Keratinocyte (primary cell): ENCODE data around the gene AMACR. TPM values are rescaled to one million over a fixed set of nuclear protein-coding genes. Genes with fewer than 3 reads are reported as not detected.

Experiments
- DNase-seq: peaks from one replicate; pipeline ENCODE4 v3.0.0-alpha.2; 2011; ENCODE audit warnings: low read depth, missing footprints, low spot score
- FAIRE-seq: peaks from 2 replicates; lab custom pipeline; 2011; peaks lifted over from hg19 to GRCh38; lab: Jason Lieb, UNC
- H2AFZ ChIP-seq: 2 replicates; pipeline ENCODE4 v1.6.0; 2012; ENCODE audit warnings: low read length, control low read depth, inconsistent platforms; ENCODE audit not compliant: control insufficient read depth
- H3K27ac ChIP-seq: 2 replicates; pipeline ENCODE4 v1.5.1; 2011; ENCODE audit warnings: low read length; ENCODE audit not compliant: control insufficient read depth, insufficient read depth
- H3K27me3 ChIP-seq: 3 replicates; pipeline ENCODE4 v1.6.0; 2011; ENCODE audit warnings: low read length; ENCODE audit not compliant: control insufficient read depth, insufficient read depth; ENCODE audit errors: extremely low read depth
- H3K36me3 ChIP-seq, 2 experiments: 2 replicates in 1 of 2; 3 replicates in 1 of 2; pipeline ENCODE4 v1.5.1; 2011; ENCODE audit warnings: low read length in 2 of 2, mild to moderate bottlenecking in 1 of 2; ENCODE audit not compliant: control insufficient read depth in 2 of 2, insufficient read depth in 2 of 2; ENCODE audit errors: extremely low read depth in 1 of 2
- H3K4me1 ChIP-seq: 3 replicates; pipeline ENCODE4 v1.5.1; 2011; ENCODE audit warnings: low read length; ENCODE audit not compliant: control insufficient read depth, insufficient read depth; ENCODE audit errors: extremely low read depth
- H3K4me2 ChIP-seq: 3 replicates; pipeline ENCODE4 v1.6.0; 2011; ENCODE audit warnings: low read depth, low read length; ENCODE audit not compliant: control insufficient read depth, insufficient read depth; ENCODE audit errors: extremely low read depth
- H3K4me3 ChIP-seq, 3 experiments: fragments of 200-600 bp in 1 of 3; sonication (generic) in 1 of 3; 2 replicates in 2 of 3; 3 replicates in 1 of 3; pipeline ENCODE4 v1.5.1; 2011 to 2016; ENCODE audit warnings: low read length in 3 of 3, mild to moderate bottlenecking in 3 of 3, control low read depth in 2 of 3, inconsistent platforms in 1 of 3, low read depth in 1 of 3, mixed read lengths in 1 of 3, mixed run types in 1 of 3, moderate library complexity in 1 of 3; ENCODE audit not compliant: control insufficient read depth in 2 of 3, insufficient read depth in 2 of 3; ENCODE audit errors: extremely low read depth in 1 of 3
- H3K79me2 ChIP-seq: 2 replicates; pipeline ENCODE4 v1.6.0; 2012; ENCODE audit warnings: low read length; ENCODE audit not compliant: control insufficient read depth, insufficient read depth
- H3K9ac ChIP-seq: 3 replicates; pipeline ENCODE4 v1.6.0; 2011; ENCODE audit warnings: low read length; ENCODE audit not compliant: control insufficient read depth, insufficient read depth; ENCODE audit errors: extremely low read depth
- H3K9me1 ChIP-seq: 3 replicates; pipeline ENCODE4 v1.6.0; 2011; ENCODE audit warnings: low read length; ENCODE audit not compliant: control insufficient read depth, insufficient read depth; ENCODE audit errors: extremely low read depth
- H3K9me3 ChIP-seq: 2 replicates; pipeline ENCODE4 v1.5.1; 2012; ENCODE audit warnings: low read depth, low read length; ENCODE audit not compliant: control insufficient read depth
- H4K20me1 ChIP-seq: 3 replicates; pipeline ENCODE4 v1.6.0; 2011; ENCODE audit warnings: low read length; ENCODE audit not compliant: control insufficient read depth, insufficient read depth; ENCODE audit errors: extremely low read depth
- EZH2 ChIP-seq: IDR thresholded peaks from one replicate; pipeline ENCODE4 v1.6.1; 2012; ENCODE audit warnings: inconsistent platforms, mild to moderate bottlenecking, low read length, moderate library complexity
- dilution Hi-C: fragments of 300-500 bp; cut with MboI; formaldehyde crosslinking; loops from one replicate; pipeline ENCODE4 v1.7.0; 2020; ENCODE audit warnings: low sequenced_read_pairs; ENCODE audit not compliant: extremely low pct_ligation_motif_present
- polyA plus RNA-seq, 5 experiments: library from polyadenylated mRNA; depleted of rRNA in 3 of 5; stranded (reverse) in 3 of 5; stranded (forward) in 1 of 5; unstranded in 1 of 5; fragments of >200 nt; gene quantifications; 1 replicate in 1 of 5; 2 replicates in 3 of 5; 3 replicates in 1 of 5; pipeline versions ENCODE4 v1.2.1 to v1.2.3, GENCODE V29; 2011 to 2012; ENCODE audit warnings: missing spikeins in 2 of 5, low read depth in 1 of 5, low replicate concordance in 1 of 5
- TF ChIP-seq, protein P1 (sequence below), 3 experiments: IDR thresholded peaks in 1 of 3; conservative IDR thresholded peaks in 1 of 3; optimal IDR thresholded peaks in 1 of 3; 2 replicates in 2 of 3; 3 replicates in 1 of 3; pipeline versions ENCODE3 to v1.5.1; 2011; ENCODE audit warnings: low read length in 3 of 3, mild to moderate bottlenecking in 3 of 3, moderate library complexity in 2 of 3, control low read depth in 1 of 3, inconsistent platforms in 1 of 3; ENCODE audit not compliant: insufficient read depth in 2 of 3; ENCODE audit errors: extremely low read depth in 1 of 3

AMACR gene
- polyA plus RNA-seq, 1 donor (not counting 4 experiments of a cell fraction or from before 2014, with no cell fraction given): 20.3 TPM

DNA sequence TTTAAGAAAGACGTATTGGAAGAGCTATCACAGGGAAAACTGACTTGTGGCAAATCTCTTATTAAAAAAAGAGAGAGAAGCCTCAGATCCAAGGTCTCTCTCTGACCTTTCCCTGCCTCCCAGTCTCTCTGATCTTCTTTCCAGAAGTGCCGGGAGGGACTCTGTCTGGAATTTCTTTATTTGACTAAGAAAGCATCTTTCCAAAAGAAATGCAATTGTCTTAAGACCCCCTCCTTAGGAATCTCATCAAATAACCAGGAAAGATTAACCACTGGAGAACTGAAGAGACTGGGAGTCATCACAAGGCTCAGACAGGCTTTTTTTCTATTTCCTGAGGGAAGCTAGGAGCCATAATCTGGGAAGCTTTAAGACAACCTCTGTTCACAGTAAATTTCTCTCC is 30.5 kb upstream of the AMACR start:
- Histone ChIP-seq H3K27ac (no peak overlapping the region), H3K36me3 (no peaks in the 10 kb centered on the region), H3K9me1 (no peaks in the 10 kb centered on the region), H3K9me3 (no peaks in the 10 kb centered on the region), H3K4me1 (no peaks in the 10 kb centered on the region), H4K20me1 (no peaks in the 10 kb centered on the region), H2AFZ (no peak overlapping the region), H3K4me3 (no peak overlapping the region), H3K27me3 (no peaks in the 10 kb centered on the region), H3K79me2 (no peaks in the 10 kb centered on the region), H3K4me2 (no peak overlapping the region), H3K9ac (no peak overlapping the region)
- no peak for DNase-seq
- dilution Hi-C loops: no loop called here
- no peak for FAIRE-seq
- no peak for TF ChIP-seq EZH2
- TF ChIP-seq, protein P1, sequence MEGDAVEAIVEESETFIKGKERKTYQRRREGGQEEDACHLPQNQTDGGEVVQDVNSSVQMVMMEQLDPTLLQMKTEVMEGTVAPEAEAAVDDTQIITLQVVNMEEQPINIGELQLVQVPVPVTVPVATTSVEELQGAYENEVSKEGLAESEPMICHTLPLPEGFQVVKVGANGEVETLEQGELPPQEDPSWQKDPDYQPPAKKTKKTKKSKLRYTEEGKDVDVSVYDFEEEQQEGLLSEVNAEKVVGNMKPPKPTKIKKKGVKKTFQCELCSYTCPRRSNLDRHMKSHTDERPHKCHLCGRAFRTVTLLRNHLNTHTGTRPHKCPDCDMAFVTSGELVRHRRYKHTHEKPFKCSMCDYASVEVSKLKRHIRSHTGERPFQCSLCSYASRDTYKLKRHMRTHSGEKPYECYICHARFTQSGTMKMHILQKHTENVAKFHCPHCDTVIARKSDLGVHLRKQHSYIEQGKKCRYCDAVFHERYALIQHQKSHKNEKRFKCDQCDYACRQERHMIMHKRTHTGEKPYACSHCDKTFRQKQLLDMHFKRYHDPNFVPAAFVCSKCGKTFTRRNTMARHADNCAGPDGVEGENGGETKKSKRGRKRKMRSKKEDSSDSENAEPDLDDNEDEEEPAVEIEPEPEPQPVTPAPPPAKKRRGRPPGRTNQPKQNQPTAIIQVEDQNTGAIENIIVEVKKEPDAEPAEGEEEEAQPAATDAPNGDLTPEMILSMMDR (optimal IDR thresholded peaks at IDR 0.05 in 1 of 3, IDR thresholded peaks at IDR 0.05 in 1 of 3, conservative IDR thresholded peaks at IDR 0.05 in 1 of 3; ENCODE audit: extremely low read depth in 1 of 3, insufficient read depth in 2 of 3, low read length in 3 of 3): no peak

DNA sequence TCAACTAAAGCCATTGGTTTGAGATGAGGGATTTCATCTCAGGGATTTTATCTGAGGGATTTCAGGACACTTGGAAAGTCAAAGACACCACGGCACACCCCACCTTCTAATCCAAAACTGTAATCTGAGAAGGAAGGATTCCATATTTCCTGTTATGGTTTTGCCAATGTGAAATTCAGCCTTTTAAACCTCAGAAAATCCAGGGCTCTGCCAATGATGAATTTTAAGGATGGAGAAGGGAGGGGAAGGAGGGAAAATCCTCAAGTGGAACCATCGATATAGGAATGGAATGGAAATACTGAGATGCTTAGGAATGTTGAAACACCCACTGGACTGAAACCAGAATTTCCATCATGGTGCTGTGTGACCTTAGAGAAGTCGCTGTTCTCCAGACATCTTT is 29.9 kb upstream of the AMACR start:
- H3K4me3 ChIP-seq: no peak overlapping the region
- H3K27me3 ChIP-seq: no peaks in the 10 kb centered on the region
- no peaks in the 10 kb centered on the region for H3K79me2 ChIP-seq
- no peak overlapping the region for H3K27ac ChIP-seq
- H3K9ac ChIP-seq: no peak overlapping the region
- H4K20me1 ChIP-seq: no peaks in the 10 kb centered on the region
- FAIRE-seq (no peak), DNase-seq (no peak)
- H3K9me1 ChIP-seq: no peaks in the 10 kb centered on the region
- no peak overlapping the region for H2AFZ ChIP-seq
- TF ChIP-seq, protein P1 (optimal IDR thresholded peaks at IDR 0.05 in 1 of 3, IDR thresholded peaks at IDR 0.05 in 1 of 3, conservative IDR thresholded peaks at IDR 0.05 in 1 of 3; ENCODE audit: extremely low read depth in 1 of 3, insufficient read depth in 2 of 3, low read length in 3 of 3): no peak
- no peak for TF ChIP-seq EZH2
- no peaks in the 10 kb centered on the region for H3K9me3 ChIP-seq
- H3K36me3 ChIP-seq: no peaks in the 10 kb centered on the region
- no peaks in the 10 kb centered on the region for H3K4me1 ChIP-seq
- dilution Hi-C loops: no loop called here
- no peak overlapping the region for H3K4me2 ChIP-seq
